GM12878 (cell line): ENCODE measurements around the gene ALPK1. TPM values are rescaled to one million over a fixed set of nuclear protein-coding genes. Genes with fewer than 3 reads are reported as not detected.

Experiments
- EP300 ChIP-seq, 2 experiments: fragments of 150-350 bp in 1 of 2; IDR thresholded peaks; 2 replicates each; pipeline ENCODE4 v1.6.1; 2011 to 2012; ENCODE audit warnings: low read depth in 2 of 2, low read length in 2 of 2, borderline replicate concordance in 1 of 2, improper control_type of control experiment in 1 of 2, inconsistent platforms in 1 of 2; ENCODE audit not compliant: control insufficient read depth in 1 of 2
- IKZF2 ChIP-seq, 2 experiments: fragments of 450-650 bp; IDR thresholded peaks; 2 replicates each; pipeline ENCODE4 v1.6.1; 2017; ENCODE audit warnings: mild to moderate bottlenecking in 2 of 2, moderate library complexity in 2 of 2
- MTA3 ChIP-seq: IDR thresholded peaks from 2 replicates; pipeline ENCODE4 v1.6.1; 2012; ENCODE audit warnings: low read length, inconsistent platforms, borderline replicate concordance
- MYB ChIP-seq: fragments of 150-350 bp; IDR thresholded peaks from 2 replicates; pipeline ENCODE4 v1.6.1; 2014; ENCODE audit warnings: mild to moderate bottlenecking, low read depth, low read length, borderline replicate concordance
- RUNX3 ChIP-seq: IDR thresholded peaks from 2 replicates; pipeline ENCODE4 v1.6.1; 2012; ENCODE audit warnings: low read length, inconsistent platforms
- SPI1 ChIP-seq: IDR thresholded peaks from 2 replicates; pipeline ENCODE4 v1.6.1; 2011; ENCODE audit warnings: low read depth, mild to moderate bottlenecking, low read length, moderate library complexity, borderline replicate concordance; ENCODE audit not compliant: insufficient read depth
- ZNF384 ChIP-seq: IDR thresholded peaks from 2 replicates; pipeline ENCODE4 v1.6.1; 2012; ENCODE audit warnings: low read depth, mild to moderate bottlenecking, low read length, improper control_type of control experiment, borderline replicate concordance
- polyA plus RNA-seq, 11 experiments: library from polyadenylated mRNA; depleted of rRNA in 4 of 11; unstranded in 6 of 11; stranded (reverse) in 5 of 11; fragments of >200 nt; fragmentation: Nextera tagmentation in 4 of 11; fragmentation: Illumina TruSeq in 1 of 11; extraction: Ambion mirVana in 4 of 11; extraction: Trizol in 1 of 11; gene quantifications; 1 replicate in 1 of 11; 2 replicates in 10 of 11; pipeline versions ENCODE4 v1.2.1 to v1.2.3, GENCODE V29; 2011 to 2016; ENCODE audit warnings: inconsistent platforms in 2 of 11, missing spikeins in 2 of 11, low read depth in 1 of 11
- total RNA-seq, 4 experiments: library from RNA; depleted of rRNA in 3 of 4; stranded (reverse); fragments of >200 nt in 3 of 4; fragmentation: Illumina TruSeq in 1 of 4; extraction: Trizol in 1 of 4; gene quantifications; 2 replicates each; pipeline versions ENCODE4 v1.2.1 to v1.2.3, GENCODE V29; 2013 to 2021
- TF ChIP-seq, protein P1 (sequence below): IDR thresholded peaks from 2 replicates; pipeline ENCODE4 v1.6.1; 2012; ENCODE audit warnings: low read depth, low read length, improper control_type of control experiment
- TF ChIP-seq, protein P2 (sequence below): fragments of 450-650 bp; IDR thresholded peaks from 2 replicates; pipeline ENCODE4 v1.6.1; 2017; ENCODE audit warnings: low read depth, mild to moderate bottlenecking, moderate library complexity

Gene ALPK1
- total and polyA plus RNA-seq, 10 of the 15 experiments (the other 5 are each of a cell fraction or from before 2014, with no cell fraction given), result 8.5 to 32.3 (median 22.6) TPM

DNA sequence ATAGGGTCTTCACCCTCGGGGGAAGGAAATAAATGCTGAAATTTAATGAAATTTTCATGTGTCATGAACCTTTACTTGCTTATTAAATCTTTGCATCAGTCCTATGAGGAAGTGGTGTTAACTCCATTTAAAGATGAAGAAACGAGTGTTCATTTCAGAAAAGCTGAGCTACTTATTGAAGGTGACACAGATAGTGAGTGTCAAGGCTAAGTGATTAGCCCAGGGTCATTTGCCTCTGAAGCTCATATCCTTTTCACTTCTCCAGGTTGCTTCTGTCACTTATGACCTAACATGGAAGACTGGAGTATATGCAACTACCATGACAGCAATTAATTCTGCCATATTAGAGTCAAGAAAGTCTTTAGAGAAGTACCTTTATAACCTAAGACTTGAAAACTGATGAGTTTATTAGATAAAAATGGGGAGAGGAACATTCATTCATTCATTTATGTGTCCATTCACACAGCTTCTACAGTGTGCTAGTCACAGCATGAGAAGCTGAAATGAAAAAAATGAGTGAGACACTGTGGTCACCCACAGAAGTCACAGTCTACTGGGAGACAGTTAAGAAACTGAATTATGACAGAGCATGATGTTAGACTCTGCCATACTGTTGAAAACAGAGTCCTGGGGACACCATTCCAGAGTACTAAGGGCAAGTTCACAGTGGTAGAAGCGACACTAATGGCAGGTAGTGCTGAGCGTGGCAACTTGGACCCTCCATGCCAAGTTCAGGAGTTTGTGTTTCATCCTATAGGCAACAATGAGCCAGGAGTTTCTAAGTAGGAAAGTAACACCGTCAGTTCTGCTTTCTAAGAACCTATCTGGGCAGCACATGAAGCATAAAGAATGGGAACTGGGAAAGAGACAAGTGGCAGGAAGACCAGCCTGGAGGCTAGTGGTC is 21.3 kb downstream of the ALPK1 start (continued):
- TF ChIP-seq, protein P1, sequence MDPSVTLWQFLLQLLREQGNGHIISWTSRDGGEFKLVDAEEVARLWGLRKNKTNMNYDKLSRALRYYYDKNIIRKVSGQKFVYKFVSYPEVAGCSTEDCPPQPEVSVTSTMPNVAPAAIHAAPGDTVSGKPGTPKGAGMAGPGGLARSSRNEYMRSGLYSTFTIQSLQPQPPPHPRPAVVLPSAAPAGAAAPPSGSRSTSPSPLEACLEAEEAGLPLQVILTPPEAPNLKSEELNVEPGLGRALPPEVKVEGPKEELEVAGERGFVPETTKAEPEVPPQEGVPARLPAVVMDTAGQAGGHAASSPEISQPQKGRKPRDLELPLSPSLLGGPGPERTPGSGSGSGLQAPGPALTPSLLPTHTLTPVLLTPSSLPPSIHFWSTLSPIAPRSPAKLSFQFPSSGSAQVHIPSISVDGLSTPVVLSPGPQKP, result no peak
- TF ChIP-seq SPI1 (peak; percentile 74), RUNX3 (peak; percentile 95), ZNF384 (peak; percentile 88), EP300 (IDR thresholded peaks at IDR 0.05; ENCODE audit: borderline replicate concordance in 1 of 2, control insufficient read depth in 1 of 2, low read depth in 2 of 2, low read length in 2 of 2) (peak in 1 of 2 experiments; percentile 55; a peak in 1 of 4 replicates), MTA3 (peak; percentile 62; the same call in 1 of the 2 replicates), MYB (no peak), IKZF2 (IDR thresholded peaks at IDR 0.05) (peak; percentile 75 to 80)
- TF ChIP-seq, protein P2, sequence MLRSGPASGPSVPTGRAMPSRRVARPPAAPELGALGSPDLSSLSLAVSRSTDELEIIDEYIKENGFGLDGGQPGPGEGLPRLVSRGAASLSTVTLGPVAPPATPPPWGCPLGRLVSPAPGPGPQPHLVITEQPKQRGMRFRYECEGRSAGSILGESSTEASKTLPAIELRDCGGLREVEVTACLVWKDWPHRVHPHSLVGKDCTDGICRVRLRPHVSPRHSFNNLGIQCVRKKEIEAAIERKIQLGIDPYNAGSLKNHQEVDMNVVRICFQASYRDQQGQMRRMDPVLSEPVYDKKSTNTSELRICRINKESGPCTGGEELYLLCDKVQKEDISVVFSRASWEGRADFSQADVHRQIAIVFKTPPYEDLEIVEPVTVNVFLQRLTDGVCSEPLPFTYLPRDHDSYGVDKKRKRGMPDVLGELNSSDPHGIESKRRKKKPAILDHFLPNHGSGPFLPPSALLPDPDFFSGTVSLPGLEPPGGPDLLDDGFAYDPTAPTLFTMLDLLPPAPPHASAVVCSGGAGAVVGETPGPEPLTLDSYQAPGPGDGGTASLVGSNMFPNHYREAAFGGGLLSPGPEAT, result peak; percentile 79; the same call in 1 of the 2 replicates
